Lung (tissue), 12 donors: Measurements from ENCODE around the gene PEX10. TPM values are rescaled to one million over a fixed set of nuclear protein-coding genes. Genes with fewer than 3 reads are reported as not detected.

Source experiments
- ATAC-seq: fragments of 200-7000 bp; cut with Tn5 transposase; one replicate; pipeline ENCODE4 v1.9.1; 2020; ENCODE audit warnings: moderate number of reproducible peaks; ENCODE audit not compliant: insufficient read depth, low FRiP score
- DNase-seq, 3 donors: peaks; one replicate each; pipeline ENCODE4 v3.0.0-alpha.2; 2013 to 2017
- H3K27ac ChIP-seq, 2 donors: one replicate each; pipeline ENCODE4 v1.5.1; 2013; ENCODE audit warnings: mild to moderate bottlenecking in 2 of 2, moderate library complexity in 2 of 2, control low read depth in 1 of 2, inconsistent platforms in 1 of 2, low read depth in 1 of 2, low read length in 1 of 2
- H3K27me3 ChIP-seq, 3 donors: one replicate each; pipeline ENCODE4 v1.5.1; 2013; ENCODE audit warnings: low read length in 2 of 3; ENCODE audit not compliant: control insufficient read depth in 3 of 3, insufficient read depth in 3 of 3
- H3K36me3 ChIP-seq, 4 donors: one replicate each; pipeline ENCODE4 v1.5.1; 2013; ENCODE audit warnings: low read length in 4 of 4, mild to moderate bottlenecking in 1 of 4, moderate library complexity in 1 of 4; ENCODE audit not compliant: control insufficient read depth in 4 of 4, insufficient read depth in 4 of 4
- H3K4me1 ChIP-seq, 5 donors: one replicate each; pipeline ENCODE4 v1.5.1; 2013; ENCODE audit warnings: low read length in 5 of 5, mild to moderate bottlenecking in 2 of 5, moderate library complexity in 1 of 5; ENCODE audit not compliant: control insufficient read depth in 5 of 5, insufficient read depth in 5 of 5
- H3K4me3 ChIP-seq: one replicate; pipeline ENCODE4 v1.5.1; 2013; ENCODE audit warnings: mild to moderate bottlenecking, control low read depth, moderate library complexity
- H3K9ac ChIP-seq, 2 donors: one replicate each; pipeline ENCODE4 v1.5.1; 2013; ENCODE audit warnings: low read length in 2 of 2, control low read depth in 1 of 2; ENCODE audit not compliant: insufficient read depth in 1 of 2
- H3K9me3 ChIP-seq, 4 donors: one replicate each; pipeline ENCODE4 v1.5.1; 2013; ENCODE audit warnings: low read length in 3 of 4, mild to moderate bottlenecking in 1 of 4, moderate library complexity in 1 of 4; ENCODE audit not compliant: control insufficient read depth in 4 of 4, insufficient read depth in 3 of 4
- CTCF ChIP-seq: IDR thresholded peaks from 2 replicates; pipeline ENCODE4 v1.5.1; 2012; ENCODE audit warnings: mild to moderate bottlenecking; ENCODE audit errors: control extremely low read depth, extremely low read depth
- WGBS, 2 donors: extraction: QIAGEN DNeasy Blood & Tissue Kit; methylation state at CpG; one replicate each; pipeline ENCODE4 v1.1.7; 2013; 5-methylcytosine and 5-hydroxymethylcytosine counted together
- polyA plus RNA-seq, 2 donors: library from polyadenylated mRNA; stranded (reverse); fragments of 200-250 nt; gene quantifications; one replicate each; pipeline ENCODE4 v1.2.1, GENCODE V29; 2013
- total RNA-seq, 2 donors: library from RNA; depleted of rRNA in 1 of 2; stranded (reverse); fragments of >200 nt in 1 of 2; gene quantifications; one replicate each; pipeline ENCODE4 v1.2.1, GENCODE V29; 2014 to 2021
- donor health status: control.
- donor health status: control.
- donor health status: Bipolar disorder and iron deficiency.
- donor health status: healthy.
- donor health status: DM: yes; HTN: yes; CAD: no.

The PEX10 gene
- total and polyA plus RNA-seq, 4 donors = 15.7 to 25.4 (median 20.5) TPM

GRCh38 chr1:2378956-2379732 is 33.2 kb downstream of the PEX10 start:
- DNase-seq (no peak), ATAC-seq (no peak)
- Histone ChIP-seq H3K4me3 (no peak overlapping the region), H3K9me3 (no peaks in the 10 kb centered on the region), H3K4me1 (peaks cover 0 to 10% (median 0%) of the 10 kb centered on the region in 5 donors), H3K27ac (no peak overlapping the region), H3K9ac (no peak overlapping the region), H3K27me3 (no peaks in the 10 kb centered on the region), H3K36me3 (no peaks in the 10 kb centered on the region)
- TF ChIP-seq CTCF = no peak
- 86 to 89% methylated on average over 18 of the region's 18 CpGs for WGBS, 2 donors

GRCh38 chr1:2378441-2378851 is 33.9 kb downstream of the PEX10 start:
- Histone ChIP-seq H3K36me3 (no peaks in the 10 kb centered on the region), H3K9ac (no peak overlapping the region), H3K4me1 (peaks cover 0 to 10% (median 0%) of the 10 kb centered on the region in 5 donors), H3K4me3 (no peak overlapping the region), H3K27ac (no peak overlapping the region), H3K27me3 (no peaks in the 10 kb centered on the region), H3K9me3 (no peaks in the 10 kb centered on the region)
- no peak for ATAC-seq
- no peak for DNase-seq
- WGBS, 2 donors = 89 to 94% methylated on average over 24 of the region's 24 CpGs
- TF ChIP-seq CTCF = no peak

GRCh38 chr1:2377751-2378440 is 34.5 kb downstream of the PEX10 start:
- Histone ChIP-seq H3K9ac (no peak overlapping the region), H3K27me3 (no peaks in the 10 kb centered on the region), H3K4me1 (peaks cover 0 to 10% (median 0%) of the 10 kb centered on the region in 5 donors), H3K27ac (no peak overlapping the region), H3K36me3 (no peaks in the 10 kb centered on the region), H3K4me3 (no peak overlapping the region), H3K9me3 (no peaks in the 10 kb centered on the region)
- TF ChIP-seq CTCF = no peak
- DNase-seq (no peak), ATAC-seq (no peak)
- 86% methylated on average over 16 of the region's 16 CpGs for WGBS, 2 donors
